PC-3 (cell line): Measurements from ENCODE around the gene BEND5.

Experiments
- CTCF ChIP-seq: fragments of 300-600 bp; sonication (generic); conservative IDR thresholded peaks from 2 replicates; pipeline ENCODE4 v1.5.1; 2017; ENCODE audit warnings: antibody characterized with exemption, low read depth, mild to moderate bottlenecking, low read length
- EZH2 ChIP-seq: fragments of 300-600 bp; sonication (generic); IDR thresholded peaks from one replicate; pipeline ENCODE4 v1.6.1; 2017; ENCODE audit warnings: antibody characterized with exemption, mild to moderate bottlenecking, low read length; ENCODE audit not compliant: unreplicated experiment

GRCh38 chr1:48749068-48749467 is 27.6 kb downstream of the BEND5 start:
- TF ChIP-seq CTCF (no peak), EZH2 (no peak)
